Measurements from ENCODE around the gene SUN1. TPM values are rescaled to one million over a fixed set of nuclear protein-coding genes. Genes with fewer than 3 reads are reported as not detected.
"Not testable (repeated sequence)": the region's sequence is repeated elsewhere in the genome, so short reads cannot be mapped to it uniquely, and the experiment has no call there.

SUN1 gene
- total and polyA plus RNA-seq, 10 of the 15 experiments (the other 5 are each of a cell fraction or from before 2014, with no cell fraction given), result 27.8 to 107 (median 65.8) TPM

DNA sequence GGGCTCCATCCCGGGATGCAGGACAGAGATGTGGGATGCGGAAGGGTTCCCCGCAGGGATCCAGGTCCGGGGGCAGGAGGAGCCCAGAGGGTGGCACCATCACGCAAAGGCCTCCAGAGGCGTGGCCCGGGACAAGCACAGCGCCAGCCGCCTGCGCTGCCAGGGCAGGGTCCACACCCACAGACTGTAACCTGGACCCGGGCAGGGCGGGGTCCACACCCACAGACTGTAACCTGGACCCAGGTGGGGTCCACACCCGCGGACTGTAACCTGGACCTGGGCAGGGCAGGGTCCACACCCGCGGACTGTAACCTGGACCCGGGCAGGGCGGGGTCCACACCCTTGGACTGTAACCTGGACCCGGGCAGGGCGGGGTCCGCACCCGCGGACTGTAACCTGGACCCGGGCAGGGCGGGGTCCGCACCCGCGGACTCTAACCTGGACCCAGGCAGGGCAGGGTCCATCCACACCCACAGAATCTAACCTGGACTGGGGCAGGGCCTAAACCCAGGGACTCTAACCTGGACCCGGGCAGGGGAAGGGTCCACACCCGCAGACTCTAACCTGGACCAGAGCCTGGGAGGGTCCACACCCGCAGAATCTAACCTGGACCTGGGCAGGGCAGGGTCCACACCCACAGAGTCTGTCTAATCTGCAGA, 37.5 kb upstream of the SUN1 start:
- H3K27me3 ChIP-seq (replicated peaks in 1 of 2; ENCODE audit: control insufficient read depth in 2 of 2, insufficient read depth in 2 of 2, low read length in 1 of 2), result no peaks in the 10 kb centered on the region
- no peaks in the 10 kb centered on the region for H4K20me1 ChIP-seq (ENCODE audit: control insufficient read depth, insufficient read depth)
- CTCF ChIA-PET, result no interaction called here
- H3K79me2 ChIP-seq (ENCODE audit: control insufficient read depth, insufficient read depth, low read length), result no peaks in the 10 kb centered on the region
- no peak overlapping the region for H3K4me2 ChIP-seq (ENCODE audit: control insufficient read depth, insufficient read depth)
- no peak overlapping the region for H3K9ac ChIP-seq (ENCODE audit: control insufficient read depth, insufficient read depth, low read length)
- H2AFZ ChIP-seq (ENCODE audit: control insufficient read depth, low read depth, low read length), result no peak overlapping the region
- DNase-seq (ENCODE audit: low read depth, low spot score) (no peak), FAIRE-seq (no peak), ATAC-seq (no peak)
- POLR2A ChIA-PET, result no interaction called here
- intact Hi-C loops (cut with micrococcal nuclease; ENCODE audit: unreplicated experiment) (no loop called here), in situ Hi-C loops (cut with MboI) (no loop called here)
- no peaks in the 10 kb centered on the region for H3K36me3 ChIP-seq (ENCODE audit: control insufficient read depth in 2 of 2, insufficient read depth in 2 of 2, low read length in 1 of 2)
- SMC1A ChIA-PET (ENCODE audit: uncharacterized antibody, unreplicated experiment), result no interaction called here
- no peak overlapping the region for H3K4me3 ChIP-seq
- no peak overlapping the region for H3K27ac ChIP-seq (ENCODE audit: control insufficient read depth, insufficient read depth)
- no peaks in the 10 kb centered on the region; the same call in 2 of the 3 replicates for H3K9me3 ChIP-seq (replicated peaks; ENCODE audit: control insufficient read depth, insufficient read depth, low read length)
- no TSS peak for BruUV-seq (replicated peaks)
- 95% methylated on average over 21 of the region's 31 CpGs for WGBS (ENCODE audit: insufficient coverage, insufficient replicate concordance, low lambda C conversion rate, missing lambda C conversion rate)
- H3K4me1 ChIP-seq (ENCODE audit: control insufficient read depth, insufficient read depth, low read length), result no peaks in the 10 kb centered on the region
- RAD21 ChIA-PET (ENCODE audit: unreplicated experiment), result no interaction called here
- TF ChIP-seq, protein P1, sequence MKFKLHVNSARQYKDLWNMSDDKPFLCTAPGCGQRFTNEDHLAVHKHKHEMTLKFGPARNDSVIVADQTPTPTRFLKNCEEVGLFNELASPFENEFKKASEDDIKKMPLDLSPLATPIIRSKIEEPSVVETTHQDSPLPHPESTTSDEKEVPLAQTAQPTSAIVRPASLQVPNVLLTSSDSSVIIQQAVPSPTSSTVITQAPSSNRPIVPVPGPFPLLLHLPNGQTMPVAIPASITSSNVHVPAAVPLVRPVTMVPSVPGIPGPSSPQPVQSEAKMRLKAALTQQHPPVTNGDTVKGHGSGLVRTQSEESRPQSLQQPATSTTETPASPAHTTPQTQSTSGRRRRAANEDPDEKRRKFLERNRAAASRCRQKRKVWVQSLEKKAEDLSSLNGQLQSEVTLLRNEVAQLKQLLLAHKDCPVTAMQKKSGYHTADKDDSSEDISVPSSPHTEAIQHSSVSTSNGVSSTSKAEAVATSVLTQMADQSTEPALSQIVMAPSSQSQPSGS (IDR thresholded peaks at IDR 0.05; ENCODE audit: low read length), result no peak
- TF ChIP-seq CBX3 (IDR thresholded peaks at IDR 0.05; ENCODE audit: borderline replicate concordance, low read depth) (no peak), BHLHE40 (IDR thresholded peaks at IDR 0.05; ENCODE audit: borderline replicate concordance in 1 of 2, low read depth in 2 of 2, low read length in 1 of 2) (no peak), HCFC1 (IDR thresholded peaks at IDR 0.05; ENCODE audit: low read length) (no peak), ASH2L (IDR thresholded peaks at IDR 0.05; ENCODE audit: borderline replicate concordance, low read depth) (no peak)

DNA sequence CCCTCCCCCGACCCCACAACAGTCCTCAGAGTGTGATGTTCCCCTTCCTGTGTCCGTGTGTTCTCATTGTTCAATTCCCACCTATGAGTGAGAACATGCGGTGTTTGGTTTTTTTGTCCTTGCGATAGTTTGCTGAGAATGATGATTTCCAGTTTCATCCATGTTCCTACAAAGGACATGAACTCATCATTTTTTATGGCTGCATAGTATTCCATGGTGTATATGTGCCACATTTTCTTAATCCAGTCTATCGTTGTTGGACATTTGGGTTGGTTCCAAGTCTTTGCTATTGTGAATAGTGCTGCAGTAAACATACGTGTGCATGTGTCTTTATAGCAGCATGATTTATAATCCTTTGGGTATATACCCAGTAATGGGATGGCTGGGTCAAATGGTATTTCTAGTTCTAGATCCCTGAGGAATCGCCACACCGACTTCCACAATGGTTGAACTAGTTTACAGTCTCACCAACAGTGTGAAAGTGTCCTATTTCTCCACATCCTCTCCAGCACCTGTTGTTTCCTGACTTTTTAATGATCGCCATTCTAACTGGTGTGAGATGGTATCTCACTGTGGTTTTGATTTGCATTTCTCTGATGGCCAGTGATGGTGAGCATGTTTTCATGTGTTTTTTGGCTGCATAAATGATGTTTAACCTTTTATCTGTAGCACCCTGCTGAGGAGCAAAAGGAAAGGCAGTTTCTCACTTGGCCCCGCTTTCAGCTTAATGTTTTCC, 35.7 kb upstream of the SUN1 start:
- ChIA-PET SMC1A (ENCODE audit: uncharacterized antibody, unreplicated experiment) (interaction anchor here (1.3 kb wide), 1 partner anchor 77 kb away, joined by 4 read pairs; no protein-coding TSS in a partner anchor), CTCF (interaction anchor here (0.8 kb wide), 1 partner anchor 79 kb away, joined by 3 read pairs; no protein-coding TSS in a partner anchor)
- in situ Hi-C loops (cut with MboI); H3K4me3 ChIP-seq; H3K27ac ChIP-seq (ENCODE audit: control insufficient read depth, insufficient read depth); H3K9ac ChIP-seq (ENCODE audit: control insufficient read depth, insufficient read depth, low read length); FAIRE-seq; H3K36me3 ChIP-seq (ENCODE audit: control insufficient read depth in 2 of 2, insufficient read depth in 2 of 2, low read length in 1 of 2); H3K27me3 ChIP-seq (replicated peaks in 1 of 2; ENCODE audit: control insufficient read depth in 2 of 2, insufficient read depth in 2 of 2, low read length in 1 of 2); H3K4me2 ChIP-seq (ENCODE audit: control insufficient read depth, insufficient read depth); POLR2A ChIA-PET; ATAC-seq; RAD21 ChIA-PET (ENCODE audit: unreplicated experiment); H4K20me1 ChIP-seq (ENCODE audit: control insufficient read depth, insufficient read depth); BruUV-seq (replicated peaks); H3K79me2 ChIP-seq (ENCODE audit: control insufficient read depth, insufficient read depth, low read length); H3K9me3 ChIP-seq (replicated peaks; ENCODE audit: control insufficient read depth, insufficient read depth, low read length); intact Hi-C loops (cut with micrococcal nuclease; ENCODE audit: unreplicated experiment); H2AFZ ChIP-seq (ENCODE audit: control insufficient read depth, low read depth, low read length); DNase-seq (ENCODE audit: low read depth, low spot score); H3K4me1 ChIP-seq (ENCODE audit: control insufficient read depth, insufficient read depth, low read length): not testable (repeated sequence)
- 83% methylated on average over 8 of the region's 10 CpGs for WGBS (ENCODE audit: insufficient coverage, insufficient replicate concordance, low lambda C conversion rate, missing lambda C conversion rate)
